HepG2 (cell line): ENCODE results near the gene AHNAK. TPM values are rescaled to one million over a fixed set of nuclear protein-coding genes. Genes with fewer than 3 reads are reported as not detected.

Experiments
- ATAD3A ChIP-seq: sonication (generic); formaldehyde crosslinking; IDR thresholded peaks from 2 replicates; pipeline ENCODE4 v1.4.0; 2020; ENCODE audit warnings: missing genetic modification reagents
- BCL6 ChIP-seq: IDR thresholded peaks from 2 replicates; pipeline ENCODE4 v1.6.1; 2016; ENCODE audit warnings: missing genetic modification reagents, missing compliant biosample characterization
- CCAR2 ChIP-seq: fragments of 200-400 bp; formaldehyde crosslinking; optimal IDR thresholded peaks from 2 replicates; pipeline ENCODE3; 2018; ENCODE audit warnings: low read depth, mild to moderate bottlenecking, low read length, moderate library complexity
- DPF2 ChIP-seq: sonication (generic); formaldehyde crosslinking; IDR thresholded peaks from 2 replicates; pipeline ENCODE4 v1.4.0; 2020; ENCODE audit warnings: mild to moderate bottlenecking, low read depth, missing genetic modification reagents, borderline replicate concordance
- HHEX ChIP-seq: IDR thresholded peaks from 2 replicates; pipeline ENCODE4 v1.6.1; 2016; ENCODE audit warnings: control low read depth
- HNF4G ChIP-seq, 2 experiments: sonication (generic) in 1 of 2; formaldehyde crosslinking in 1 of 2; IDR thresholded peaks; 2 replicates each; pipeline versions ENCODE4 v1.4.0 to v1.6.1; 2011 to 2020; ENCODE audit warnings: borderline replicate concordance in 2 of 2, low read depth in 2 of 2, mild to moderate bottlenecking in 2 of 2, low read length in 1 of 2, missing genetic modification reagents in 1 of 2, moderate library complexity in 1 of 2
- JUND ChIP-seq: sonication (generic); formaldehyde crosslinking; IDR thresholded peaks from 2 replicates; pipeline ENCODE4 v1.8.0; 2022; ENCODE audit warnings: mild to moderate bottlenecking, missing genetic modification reagents
- KAT2B ChIP-seq: fragments of 150-350 bp; IDR thresholded peaks from 2 replicates; pipeline ENCODE4 v1.6.1; 2014; ENCODE audit warnings: low read depth, low read length, borderline replicate concordance
- KDM3A ChIP-seq: IDR thresholded peaks from 2 replicates; pipeline ENCODE4 v1.6.1; 2018; ENCODE audit warnings: low read depth, missing compliant biosample characterization
- KLF6 ChIP-seq: IDR thresholded peaks from 2 replicates; pipeline ENCODE4 v1.8.0; 2016; ENCODE audit warnings: missing biosample characterization, missing genetic modification reagents
- NFYB ChIP-seq: sonication (generic); formaldehyde crosslinking; IDR thresholded peaks from 2 replicates; pipeline ENCODE4 v1.4.0; 2020; ENCODE audit warnings: missing genetic modification reagents
- PAXIP1 ChIP-seq: sonication (generic); formaldehyde crosslinking; conservative IDR thresholded peaks from 2 replicates; pipeline ENCODE4 v1.4.0; 2020; ENCODE audit warnings: mild to moderate bottlenecking, missing genetic modification reagents, moderate library complexity
- POLR2A ChIP-seq, 2 experiments: IDR thresholded peaks; 2 replicates each; pipeline ENCODE4 v1.6.1; 2011; ENCODE audit warnings: low read depth in 2 of 2, low read length in 2 of 2, mild to moderate bottlenecking in 1 of 2, moderate library complexity in 1 of 2; ENCODE audit not compliant: insufficient read depth in 1 of 2
- RAD21 ChIP-seq: fragments of 450-650 bp; formaldehyde crosslinking; IDR thresholded peaks from 2 replicates; pipeline ENCODE4 v1.5.0; 2020; ENCODE audit warnings: mild to moderate bottlenecking
- ZNF124 ChIP-seq: sonication (generic); formaldehyde crosslinking; IDR thresholded peaks from 2 replicates; pipeline ENCODE4 v1.4.0; 2020; ENCODE audit warnings: missing genetic modification reagents
- ZNF337 ChIP-seq: sonication (generic); formaldehyde crosslinking; IDR thresholded peaks from 2 replicates; pipeline ENCODE4 v1.5.1; 2020; ENCODE audit warnings: missing genetic modification reagents, low read depth, mild to moderate bottlenecking, borderline replicate concordance
- ZNF343 ChIP-seq: sonication (generic); formaldehyde crosslinking; IDR thresholded peaks from 2 replicates; pipeline ENCODE4 v1.4.0; 2020; ENCODE audit warnings: mild to moderate bottlenecking, missing genetic modification reagents
- ZNF605 ChIP-seq: sonication (generic); formaldehyde crosslinking; IDR thresholded peaks from 2 replicates; pipeline ENCODE4 v1.8.0; 2022; ENCODE audit warnings: mild to moderate bottlenecking, missing genetic modification reagents
- ZNF670 ChIP-seq: sonication (generic); formaldehyde crosslinking; IDR thresholded peaks from 2 replicates; pipeline ENCODE4 v1.8.0; 2022; ENCODE audit warnings: mild to moderate bottlenecking, missing genetic modification reagents, borderline replicate concordance
- polyA plus RNA-seq, 8 experiments: library from polyadenylated mRNA; depleted of rRNA in 3 of 8; stranded (reverse) in 7 of 8; unstranded in 1 of 8; fragments of >200 nt; fragmentation: Illumina TruSeq in 4 of 8; extraction: Trizol in 4 of 8; gene quantifications; 2 replicates each; pipeline versions ENCODE4 v1.2.1 to v1.2.3, GENCODE V29; 2011 to 2016; ENCODE audit warnings: low read depth in 4 of 8, missing spikeins in 1 of 8, mixed read lengths in 1 of 8; ENCODE audit not compliant: insufficient read depth in 1 of 8
- total RNA-seq, 5 experiments: library from RNA; depleted of rRNA; stranded (reverse); fragments of >200 nt; fragmentation: Illumina TruSeq; extraction: Trizol; gene quantifications; 2 replicates each; pipeline ENCODE4 v1.2.3, GENCODE V29; 2016; ENCODE audit warnings: low read depth in 1 of 5
- TF ChIP-seq, protein P1 (sequence below): sonication (generic); formaldehyde crosslinking; IDR thresholded peaks from 2 replicates; pipeline ENCODE4 v1.4.0; 2020; ENCODE audit warnings: mild to moderate bottlenecking, missing genetic modification reagents
- TF ChIP-seq, protein P2 (sequence below): sonication (generic); formaldehyde crosslinking; IDR thresholded peaks from 2 replicates; pipeline ENCODE4 v1.5.0; 2020; ENCODE audit warnings: missing genetic modification reagents
- TF ChIP-seq, protein P3 (sequence below): sonication (generic); formaldehyde crosslinking; IDR thresholded peaks from 2 replicates; pipeline ENCODE4 v1.5.0; 2020; ENCODE audit warnings: missing genetic modification reagents

The AHNAK gene
- total and polyA plus RNA-seq, 2 of the 13 experiments (the other 11 are each of a cell fraction or from before 2014, with no cell fraction given), result 23.4 to 25.0 TPM

DNA sequence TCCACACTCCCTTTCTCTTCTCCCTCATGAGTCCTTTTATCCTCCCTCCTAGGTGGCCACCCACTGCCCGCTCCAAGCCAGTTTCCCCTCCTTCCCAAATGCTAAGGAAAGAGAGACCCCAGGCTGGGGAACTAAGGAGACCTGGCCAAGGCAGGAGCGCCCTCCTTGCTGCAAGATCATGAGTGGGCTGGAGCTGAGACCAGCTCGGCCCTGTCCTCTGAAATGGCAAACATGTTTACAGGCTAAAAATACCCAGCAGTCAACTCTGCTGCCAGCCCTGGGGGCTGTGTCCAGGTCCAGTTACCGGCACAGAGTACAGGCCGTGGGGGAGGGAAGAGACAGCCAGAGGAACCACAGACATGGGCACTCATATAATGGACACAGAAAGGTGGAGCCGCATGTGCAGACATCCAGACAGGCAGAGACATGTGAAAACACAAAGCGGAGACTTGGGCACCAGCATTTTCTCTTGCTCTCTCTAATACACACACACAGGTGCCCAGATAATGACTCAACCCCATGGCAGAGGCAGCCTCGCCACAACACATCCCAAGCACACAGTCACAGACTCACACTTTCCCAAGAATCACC, 1.2 kb upstream of the AHNAK start (continued):
- TF ChIP-seq PAXIP1 (peak; percentile 81), NFYB (CRISPR knock-in tag) (no peak), ZNF124 (CRISPR knock-in tag) (peak; percentile 28; the same call in 1 of the 2 replicates), ZNF670 (CRISPR knock-in tag) (0 out of 2 replicates have a peak, but pooled peaks have one; percentile 3), ZNF343 (CRISPR knock-in tag) (peak; percentile 60; the same call in 1 of the 2 replicates), JUND (CRISPR knock-in tag) (no peak), KDM3A (CRISPR knock-in tag) (0 out of 2 replicates have a peak, but pooled peaks have one; percentile 34), DPF2 (CRISPR knock-in tag) (0 out of 2 replicates have a peak, but pooled peaks have one; percentile 16), BCL6 (CRISPR knock-in tag) (peak; percentile 62), ZNF337 (CRISPR knock-in tag) (0 out of 2 replicates have a peak, but pooled peaks have one; percentile 33), HHEX (0 out of 2 replicates have a peak, but pooled peaks have one; percentile 28), RAD21 (CRISPR knock-in tag) (no peak), POLR2A (IDR thresholded peaks at IDR 0.05; ENCODE audit: insufficient read depth in 1 of 2, low read depth in 2 of 2, low read length in 2 of 2) (peak in 1 of 2 experiments; percentile 73; a peak in 2 of 4 replicates), ZNF605 (CRISPR knock-in tag) (0 out of 2 replicates have a peak, but pooled peaks have one; percentile 3), CCAR2 (no peak), HNF4G (IDR thresholded peaks at IDR 0.05; ENCODE audit: borderline replicate concordance, low read depth, low read length) (peak; percentile 42; the same call in 1 of the 2 replicates), HNF4G (CRISPR knock-in tag; IDR thresholded peaks at IDR 0.05; ENCODE audit: borderline replicate concordance, low read depth) (no peak), ATAD3A (CRISPR knock-in tag) (no peak), KAT2B (no peak), KLF6 (0 out of 2 replicates have a peak, but pooled peaks have one; percentile 50)
- TF ChIP-seq, protein P1, sequence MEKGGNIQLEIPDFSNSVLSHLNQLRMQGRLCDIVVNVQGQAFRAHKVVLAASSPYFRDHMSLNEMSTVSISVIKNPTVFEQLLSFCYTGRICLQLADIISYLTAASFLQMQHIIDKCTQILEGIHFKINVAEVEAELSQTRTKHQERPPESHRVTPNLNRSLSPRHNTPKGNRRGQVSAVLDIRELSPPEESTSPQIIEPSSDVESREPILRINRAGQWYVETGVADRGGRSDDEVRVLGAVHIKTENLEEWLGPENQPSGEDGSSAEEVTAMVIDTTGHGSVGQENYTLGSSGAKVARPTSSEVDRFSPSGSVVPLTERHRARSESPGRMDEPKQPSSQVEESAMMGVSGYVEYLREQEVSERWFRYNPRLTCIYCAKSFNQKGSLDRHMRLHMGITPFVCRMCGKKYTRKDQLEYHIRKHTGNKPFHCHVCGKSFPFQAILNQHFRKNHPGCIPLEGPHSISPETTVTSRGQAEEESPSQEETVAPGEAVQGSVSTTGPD (CRISPR knock-in tag), result peak; percentile 62
- TF ChIP-seq, protein P2, sequence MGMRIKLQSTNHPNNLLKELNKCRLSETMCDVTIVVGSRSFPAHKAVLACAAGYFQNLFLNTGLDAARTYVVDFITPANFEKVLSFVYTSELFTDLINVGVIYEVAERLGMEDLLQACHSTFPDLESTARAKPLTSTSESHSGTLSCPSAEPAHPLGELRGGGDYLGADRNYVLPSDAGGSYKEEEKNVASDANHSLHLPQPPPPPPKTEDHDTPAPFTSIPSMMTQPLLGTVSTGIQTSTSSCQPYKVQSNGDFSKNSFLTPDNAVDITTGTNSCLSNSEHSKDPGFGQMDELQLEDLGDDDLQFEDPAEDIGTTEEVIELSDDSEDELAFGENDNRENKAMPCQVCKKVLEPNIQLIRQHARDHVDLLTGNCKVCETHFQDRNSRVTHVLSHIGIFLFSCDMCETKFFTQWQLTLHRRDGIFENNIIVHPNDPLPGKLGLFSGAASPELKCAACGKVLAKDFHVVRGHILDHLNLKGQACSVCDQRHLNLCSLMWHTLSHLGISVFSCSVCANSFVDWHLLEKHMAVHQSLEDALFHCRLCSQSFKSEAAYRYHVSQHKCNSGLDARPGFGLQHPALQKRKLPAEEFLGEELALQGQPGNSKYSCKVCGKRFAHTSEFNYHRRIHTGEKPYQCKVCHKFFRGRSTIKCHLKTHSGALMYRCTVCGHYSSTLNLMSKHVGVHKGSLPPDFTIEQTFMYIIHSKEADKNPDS (CRISPR knock-in tag), result no peak
- TF ChIP-seq, protein P3, sequence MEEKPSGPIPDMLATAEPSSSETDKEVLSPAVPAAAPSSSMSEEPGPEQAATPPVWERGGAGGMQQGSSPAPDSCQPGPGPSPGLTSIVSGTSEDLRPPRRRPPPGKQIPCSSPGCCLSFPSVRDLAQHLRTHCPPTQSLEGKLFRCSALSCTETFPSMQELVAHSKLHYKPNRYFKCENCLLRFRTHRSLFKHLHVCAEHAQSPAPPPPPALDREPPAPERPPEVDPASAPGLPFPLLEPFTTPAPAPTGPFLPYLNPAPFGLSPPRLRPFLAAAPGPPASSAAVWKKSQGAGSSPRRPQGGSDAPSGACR (CRISPR knock-in tag), result 0 out of 2 replicates have a peak, but pooled peaks have one; percentile 56
